IMR-90 (cell line): ENCODE measurements around the gene SAMD10. TPM values are rescaled to one million over a fixed set of nuclear protein-coding genes. Genes with fewer than 3 reads are reported as not detected.

ENCODE experiments used
- ATAC-seq: fragments of 200-7000 bp; cut with Tn5 transposase; 2 replicates; pipeline ENCODE4 v1.9.1; 2020; ENCODE audit warnings: low read depth, mild to moderate bottlenecking, moderate library complexity
- BruUV-seq: library from RNA; stranded (reverse); fragments of 400-500 nt; replicated peaks from 2 replicates; lab custom pipeline; 2021; lab: Mats Ljungman, UMichigan
- CTCF ChIA-PET: fragments of 300-600 bp; formaldehyde crosslinking; extraction: SDS; loops from one replicate; lab custom pipeline; 2021; ENCODE audit warnings: antibody characterized with exemption; lab: Yijun Ruan, JAX
- POLR2A ChIA-PET: fragments of 300-600 bp; sonication (Branson Sonifier 250); formaldehyde crosslinking; loops from one replicate; lab custom pipeline; 2022; ENCODE audit warnings: antibody characterized with exemption; ENCODE audit not compliant: unreplicated experiment; lab: Charles Lee
- DNase-seq: peaks from one replicate; pipeline ENCODE4 v3.0.0; 2013
- H2AFZ ChIP-seq: replicated peaks from 2 replicates; pipeline ENCODE3; 2013; ENCODE audit warnings: low read length, mild to moderate bottlenecking; ENCODE audit not compliant: poor library complexity
- H2AK5ac ChIP-seq: 2 replicates; pipeline ENCODE4 v1.6.1; 2013; ENCODE audit warnings: low read depth, low read length, inconsistent platforms
- H2AK9ac ChIP-seq: replicated peaks from 2 replicates; pipeline ENCODE3; 2013; ENCODE audit warnings: mild to moderate bottlenecking, low read depth, low read length, moderate library complexity; ENCODE audit not compliant: poor library complexity
- H2BK120ac ChIP-seq: 2 replicates; pipeline ENCODE4 v1.6.1; 2013; ENCODE audit warnings: low read depth, low read length, inconsistent platforms
- H2BK15ac ChIP-seq: 3 replicates; pipeline ENCODE4 v1.6.1; 2013; ENCODE audit warnings: low read depth, low read length, inconsistent platforms
- H2BK20ac ChIP-seq: 2 replicates; pipeline ENCODE4 v1.6.1; 2013; ENCODE audit warnings: low read depth, mild to moderate bottlenecking, inconsistent platforms, low read length, moderate library complexity
- H2BK5ac ChIP-seq: 2 replicates; pipeline ENCODE4 v1.6.1; 2013; ENCODE audit warnings: mild to moderate bottlenecking, low read depth, low read length, inconsistent platforms; ENCODE audit not compliant: poor library complexity, severe bottlenecking
- H3K14ac ChIP-seq: replicated peaks from 2 replicates; pipeline ENCODE4 v1.6.1; 2013; ENCODE audit warnings: low read depth, low read length, inconsistent platforms
- H3K18ac ChIP-seq: 2 replicates; pipeline ENCODE4 v1.6.1; 2013; ENCODE audit warnings: low read depth, low read length, control low read depth
- H3K23ac ChIP-seq: 2 replicates; pipeline ENCODE4 v1.6.1; 2013; ENCODE audit warnings: low read depth, low read length, inconsistent platforms
- H3K27ac ChIP-seq: 2 replicates; pipeline ENCODE4 v1.5.1; 2013; ENCODE audit warnings: mild to moderate bottlenecking, control low read depth, low read length; ENCODE audit not compliant: insufficient read depth
- H3K27me3 ChIP-seq: 2 replicates; pipeline ENCODE4 v1.6.1; 2013; ENCODE audit warnings: low read length; ENCODE audit not compliant: control insufficient read depth, insufficient read depth
- H3K36me3 ChIP-seq: 2 replicates; pipeline ENCODE4 v1.6.1; 2013; ENCODE audit warnings: low read length, mixed read lengths; ENCODE audit not compliant: control insufficient read depth, insufficient read depth
- H3K4ac ChIP-seq: 2 replicates; pipeline ENCODE4 v1.6.1; 2013; ENCODE audit warnings: low read depth, low read length, inconsistent platforms
- H3K4me1 ChIP-seq: 2 replicates; pipeline ENCODE4 v1.6.1; 2013; ENCODE audit warnings: low read length, mixed read lengths; ENCODE audit not compliant: control insufficient read depth, insufficient read depth
- H3K4me2 ChIP-seq: 2 replicates; pipeline ENCODE4 v1.6.1; 2013; ENCODE audit warnings: low read depth, mild to moderate bottlenecking, control low read depth, low read length, moderate library complexity
- H3K4me3 ChIP-seq: 2 replicates; pipeline ENCODE4 v1.5.1; 2013; ENCODE audit warnings: low read depth, mild to moderate bottlenecking, control low read depth, low read length, moderate library complexity; ENCODE audit not compliant: insufficient read depth
- H3K56ac ChIP-seq: 2 replicates; pipeline ENCODE4 v1.6.1; 2013; ENCODE audit warnings: low read length, inconsistent platforms; ENCODE audit not compliant: insufficient read depth; ENCODE audit errors: extremely low read depth
- H3K79me1 ChIP-seq, 2 experiments: 2 replicates each; pipeline ENCODE4 v1.6.1; 2013; ENCODE audit warnings: low read length in 2 of 2, inconsistent platforms in 1 of 2, low read depth in 1 of 2
- H3K9ac ChIP-seq: 2 replicates; pipeline ENCODE4 v1.6.1; 2013; ENCODE audit warnings: low read depth, low read length, control low read depth
- H3K9me1 ChIP-seq: 2 replicates; pipeline ENCODE4 v1.6.1; 2013; ENCODE audit warnings: low read length, inconsistent platforms; ENCODE audit not compliant: insufficient read depth
- H3K9me3 ChIP-seq: 2 replicates; pipeline ENCODE4 v1.6.1; 2013; ENCODE audit warnings: low read length; ENCODE audit not compliant: control insufficient read depth, insufficient read depth
- H4K20me1 ChIP-seq: 2 replicates; pipeline ENCODE4 v1.6.1; 2013; ENCODE audit warnings: low read length, inconsistent platforms; ENCODE audit not compliant: insufficient read depth
- H4K5ac ChIP-seq: 2 replicates; pipeline ENCODE4 v1.6.1; 2013; ENCODE audit warnings: mild to moderate bottlenecking, low read depth, low read length, control low read depth
- H4K8ac ChIP-seq, 2 experiments: 2 replicates each; pipeline ENCODE4 v1.6.1; 2013; ENCODE audit warnings: low read depth in 2 of 2, low read length in 2 of 2, control low read depth in 1 of 2, inconsistent platforms in 1 of 2
- H4K91ac ChIP-seq: 2 replicates; pipeline ENCODE4 v1.6.1; 2013; ENCODE audit warnings: low read depth, low read length, inconsistent platforms; ENCODE audit not compliant: insufficient read depth
- RAD21 ChIP-seq: IDR thresholded peaks from 2 replicates; pipeline ENCODE4 v1.6.1; 2012; ENCODE audit warnings: low read length, improper control_type of control experiment
- WGBS, 2 experiments: methylation state at CpG; one replicate each; pipeline versions ENCODE4 v1.1.5 to v1.1.7; 2013; ENCODE audit warnings: missing lambda C conversion rate in 2 of 2; ENCODE audit not compliant: insufficient read length in 1 of 2; ENCODE audit errors: extremely low coverage in 2 of 2; 5-methylcytosine and 5-hydroxymethylcytosine counted together
- dilution Hi-C: fragments of 300-500 bp; cut with HindIII; formaldehyde crosslinking; loops from one replicate; pipeline ENCODE4 v1.14.3; 2018; ENCODE audit warnings: low sequenced_read_pairs; ENCODE audit not compliant: unreplicated experiment
- in situ Hi-C: fragments of 300-500 bp; cut with MboI; formaldehyde crosslinking; loops from 3 replicates; pipeline ENCODE4 v1.14.3; 2019; ENCODE audit warnings: low sequenced_read_pairs, inconsistent platforms, mixed read lengths
- intact Hi-C: fragments of 100-400 bp; cut with micrococcal nuclease; formaldehyde crosslinking; loops from 2 replicates; pipeline ENCODE4 v1.10.0; 2022
- polyA plus RNA-seq, 3 experiments: library from polyadenylated mRNA; depleted of rRNA; stranded (reverse); fragments of >200 nt; gene quantifications; 2 replicates each; pipeline ENCODE4 v1.2.3, GENCODE V29; 2012; ENCODE audit warnings: low replicate concordance in 1 of 3
- total RNA-seq: library from RNA; depleted of rRNA; stranded (reverse); fragments of >200 nt; gene quantifications from 2 replicates; pipeline ENCODE4 v1.2.3, GENCODE V29; 2012

SAMD10 gene
- total and polyA plus RNA-seq, 2 of the 4 experiments (the other 2 are of a cell fraction), result 0.54 to 4.1 TPM

DNA sequence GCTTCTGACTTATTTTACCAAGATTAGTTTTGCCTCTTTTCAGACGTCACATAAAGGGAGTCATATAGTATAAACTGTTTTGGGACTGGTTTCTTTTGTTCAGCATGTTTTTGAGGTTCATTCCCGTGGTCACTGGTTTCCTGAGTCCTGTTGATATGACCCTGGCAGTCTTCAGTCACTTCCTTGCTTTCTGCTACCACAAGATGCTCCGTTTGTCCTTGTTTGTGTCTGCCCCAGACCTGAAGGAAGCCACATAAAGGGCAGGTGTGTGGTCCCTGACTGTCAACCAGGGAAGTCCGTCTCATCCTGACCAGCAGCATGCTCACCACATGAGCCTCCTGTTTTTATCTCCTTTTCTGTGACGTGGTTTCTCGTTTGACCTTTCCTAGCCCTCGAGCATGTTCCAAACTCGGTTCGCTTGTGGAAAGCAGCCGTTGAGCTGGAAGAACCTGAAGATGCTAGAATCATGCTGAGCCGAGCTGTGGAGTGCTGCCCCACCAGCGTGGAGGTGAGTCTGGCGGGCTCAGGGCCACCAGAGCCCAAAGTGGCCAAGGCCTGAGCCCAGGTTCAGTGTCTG is 30.5 kb upstream of the SAMD10 start:
- Histone ChIP-seq H3K9ac (no peak overlapping the region), H3K27ac (peak overlapping the region; percentile 42; the same call in 1 of the 2 replicates), H2BK20ac (no peak overlapping the region), H2AK9ac (no peak overlapping the region), H2BK120ac (no peak overlapping the region), H3K36me3 (peaks cover 48% of the 10 kb centered on the region), H4K20me1 (peaks cover 24% of the 10 kb centered on the region), H3K56ac (no peak overlapping the region), H3K4ac (no peak overlapping the region), H4K5ac (no peak overlapping the region), H3K79me1 (peaks cover 26 to 56% of the 10 kb centered on the region in 2 experiments), H3K18ac (no peak overlapping the region; the same call in 1 of the 2 replicates), H3K4me2 (no peak overlapping the region), H3K9me1 (peaks cover 13% of the 10 kb centered on the region), H3K4me1 (peaks cover 15% of the 10 kb centered on the region; the same call in 1 of the 2 replicates), H4K8ac (no peak overlapping the region), H3K23ac (no peak overlapping the region), H3K27me3 (no peaks in the 10 kb centered on the region), H3K14ac (no peak overlapping the region), H3K9me3 (no peaks in the 10 kb centered on the region), H2AK5ac (no peak overlapping the region), H3K4me3 (no peak overlapping the region), H4K91ac (no peak overlapping the region), H2BK15ac (no peak overlapping the region), H2AFZ (no peak overlapping the region), H2BK5ac (no peak overlapping the region)
- WGBS, 2 experiments, result 82% methylated on average over 6 of the region's 13 CpGs; no CpG with 5 or more reads in 1 of the 2 experiments
- ATAC-seq, result no peak
- TF ChIP-seq RAD21, result no peak
- ChIA-PET CTCF (no interaction called here), POLR2A (no interaction called here)
- intact Hi-C loops, result no loop called here
- no peak for DNase-seq
- in situ Hi-C loops, result no loop called here
- BruUV-seq, result no TSS peak
- dilution Hi-C loops, result no loop called here
